ENCODE data around the gene ARMC9.
"Not testable (repeated sequence)": the region's sequence is repeated elsewhere in the genome, so short reads cannot be mapped to it uniquely, and the experiment has no call there.

The ARMC9 gene

DNA sequence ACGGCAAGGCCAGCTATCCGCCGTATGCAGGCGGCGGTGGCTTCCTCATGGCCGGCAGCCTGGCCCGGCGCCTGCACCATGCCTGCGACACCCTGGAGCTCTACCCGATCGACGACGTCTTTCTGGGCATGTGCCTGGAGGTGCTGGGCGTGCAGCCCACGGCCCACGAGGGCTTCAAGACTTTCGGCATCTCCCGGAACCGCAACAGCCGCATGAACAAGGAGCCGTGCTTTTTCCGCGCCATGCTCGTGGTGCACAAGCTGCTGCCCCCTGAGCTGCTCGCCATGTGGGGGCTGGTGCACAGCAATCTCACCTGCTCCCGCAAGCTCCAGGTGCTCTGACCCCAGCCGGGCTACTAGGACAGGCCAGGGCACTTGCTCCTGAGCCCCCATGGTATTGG is 200.2 kb downstream of the ARMC9 start:
- no peak for TF ChIP-seq CSRNP3 (CRISPR knock-in tag; IDR thresholded peaks at IDR 0.05)
- no peak for ATAC-seq

DNA sequence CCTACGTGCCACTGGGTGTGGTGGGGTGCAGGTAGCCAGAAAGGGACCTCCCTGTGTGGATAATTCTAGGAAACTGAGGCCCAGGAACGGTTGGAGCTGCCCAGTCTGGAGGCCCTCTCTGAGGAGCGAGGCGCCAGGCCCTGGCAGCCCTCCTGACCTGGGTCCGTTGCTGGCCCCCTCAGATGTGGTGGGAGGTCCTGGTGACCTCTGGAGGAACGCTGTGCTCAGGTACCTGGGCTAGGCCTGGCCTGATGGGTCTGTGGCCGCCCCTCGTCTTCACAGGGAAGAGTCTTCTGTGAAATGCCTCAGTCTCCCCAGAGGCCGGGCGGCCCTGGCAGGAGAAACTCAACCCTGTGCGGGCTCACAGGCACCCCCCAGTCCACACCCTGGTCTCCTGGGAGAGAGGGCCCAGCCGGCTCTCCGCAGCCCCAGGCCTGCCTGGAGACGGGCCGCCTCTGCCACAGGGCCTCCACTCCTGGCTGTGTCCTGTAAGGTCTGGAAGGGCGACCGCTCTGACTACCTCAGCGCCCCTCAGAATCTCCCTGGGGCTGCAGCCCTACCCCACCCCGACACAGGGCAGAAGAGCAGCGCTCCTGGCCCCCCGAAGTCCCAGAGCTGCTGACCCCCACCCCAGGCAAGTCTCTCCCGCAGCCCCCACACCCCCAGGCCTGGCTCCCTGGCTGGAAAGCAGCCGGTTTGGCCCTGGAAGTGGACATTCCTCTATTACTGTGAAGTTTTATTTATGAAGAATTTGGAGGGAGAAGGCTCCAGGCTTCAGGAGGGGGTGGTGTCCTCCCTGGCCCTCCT is 200.8 kb downstream of the ARMC9 start:
- TF ChIP-seq ZNF70 (CRISPR knock-in tag; IDR thresholded peaks at IDR 0.05), result no peak
- no peak for TF ChIP-seq BACH2 (CRISPR knock-in tag; IDR thresholded peaks at IDR 0.05; ENCODE audit: borderline replicate concordance)
- no peak for ATAC-seq

GRCh38 chr2:231399853-231400680 is 201.6 kb downstream of the ARMC9 start:
- ATAC-seq, result peak; percentile 83
- TF ChIP-seq CSRNP3 (CRISPR knock-in tag; IDR thresholded peaks at IDR 0.05) (no peak), GLIS3 (CRISPR knock-in tag; IDR thresholded peaks at IDR 0.05) (no peak), BACH2 (CRISPR knock-in tag; IDR thresholded peaks at IDR 0.05; ENCODE audit: borderline replicate concordance) (no peak), ESRRG (CRISPR knock-in tag; IDR thresholded peaks at IDR 0.05) (no peak), TOX (CRISPR knock-in tag; IDR thresholded peaks at IDR 0.05; ENCODE audit: borderline replicate concordance) (no peak), RARB (CRISPR knock-in tag; IDR thresholded peaks at IDR 0.05) (no peak), SNAI2 (CRISPR knock-in tag; IDR thresholded peaks at IDR 0.05) (no peak), PPARA (CRISPR knock-in tag; IDR thresholded peaks at IDR 0.05; ENCODE audit: borderline replicate concordance) (no peak), ZNF565 (CRISPR knock-in tag; conservative IDR thresholded peaks at IDR 0.05; ENCODE audit: low read depth) (no peak)
- TF ChIP-seq, protein P1, sequence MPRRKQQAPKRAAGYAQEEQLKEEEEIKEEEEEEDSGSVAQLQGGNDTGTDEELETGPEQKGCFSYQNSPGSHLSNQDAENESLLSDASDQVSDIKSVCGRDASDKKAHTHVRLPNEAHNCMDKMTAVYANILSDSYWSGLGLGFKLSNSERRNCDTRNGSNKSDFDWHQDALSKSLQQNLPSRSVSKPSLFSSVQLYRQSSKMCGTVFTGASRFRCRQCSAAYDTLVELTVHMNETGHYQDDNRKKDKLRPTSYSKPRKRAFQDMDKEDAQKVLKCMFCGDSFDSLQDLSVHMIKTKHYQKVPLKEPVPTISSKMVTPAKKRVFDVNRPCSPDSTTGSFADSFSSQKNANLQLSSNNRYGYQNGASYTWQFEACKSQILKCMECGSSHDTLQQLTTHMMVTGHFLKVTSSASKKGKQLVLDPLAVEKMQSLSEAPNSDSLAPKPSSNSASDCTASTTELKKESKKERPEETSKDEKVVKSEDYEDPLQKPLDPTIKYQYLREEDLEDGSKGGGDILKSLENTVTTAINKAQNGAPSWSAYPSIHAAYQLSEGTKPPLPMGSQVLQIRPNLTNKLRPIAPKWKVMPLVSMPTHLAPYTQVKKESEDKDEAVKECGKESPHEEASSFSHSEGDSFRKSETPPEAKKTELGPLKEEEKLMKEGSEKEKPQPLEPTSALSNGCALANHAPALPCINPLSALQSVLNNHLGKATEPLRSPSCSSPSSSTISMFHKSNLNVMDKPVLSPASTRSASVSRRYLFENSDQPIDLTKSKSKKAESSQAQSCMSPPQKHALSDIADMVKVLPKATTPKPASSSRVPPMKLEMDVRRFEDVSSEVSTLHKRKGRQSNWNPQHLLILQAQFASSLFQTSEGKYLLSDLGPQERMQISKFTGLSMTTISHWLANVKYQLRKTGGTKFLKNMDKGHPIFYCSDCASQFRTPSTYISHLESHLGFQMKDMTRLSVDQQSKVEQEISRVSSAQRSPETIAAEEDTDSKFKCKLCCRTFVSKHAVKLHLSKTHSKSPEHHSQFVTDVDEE (CRISPR knock-in tag; IDR thresholded peaks at IDR 0.05), result no peak

DNA sequence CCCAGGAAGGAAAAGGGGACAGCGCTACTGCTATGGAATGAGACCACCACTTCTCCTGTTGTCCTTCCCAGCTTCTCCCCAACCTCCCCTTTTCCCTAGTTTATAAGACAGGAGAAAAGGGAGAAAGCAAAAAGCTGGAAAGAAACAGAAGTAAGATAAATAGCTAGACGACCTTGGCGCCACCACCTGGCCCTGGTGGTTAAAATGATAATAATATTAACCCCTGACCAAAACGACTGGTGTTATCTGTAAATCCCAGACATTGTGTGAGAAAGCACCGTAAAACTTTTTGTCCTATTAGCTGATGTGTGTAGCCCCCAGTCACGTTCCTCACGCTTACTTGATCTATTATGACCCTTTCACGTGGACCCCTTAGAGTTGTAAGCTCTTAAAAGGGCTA is 202.2 kb downstream of the ARMC9 start:
- ATAC-seq, result peak; percentile 54

GRCh38 chr2:231401101-231401500 is 202.7 kb downstream of the ARMC9 start:
- ATAC-seq, result not testable (repeated sequence)

GRCh38 chr2:231403421-231404182 is 205.2 kb downstream of the ARMC9 start:
- not testable (repeated sequence) for ATAC-seq

- ATAC-seq, result not testable (repeated sequence)
Observed at GRCh38 chr2:231404183-231404578, 205.8 kb downstream of the ARMC9 start.

DNA sequence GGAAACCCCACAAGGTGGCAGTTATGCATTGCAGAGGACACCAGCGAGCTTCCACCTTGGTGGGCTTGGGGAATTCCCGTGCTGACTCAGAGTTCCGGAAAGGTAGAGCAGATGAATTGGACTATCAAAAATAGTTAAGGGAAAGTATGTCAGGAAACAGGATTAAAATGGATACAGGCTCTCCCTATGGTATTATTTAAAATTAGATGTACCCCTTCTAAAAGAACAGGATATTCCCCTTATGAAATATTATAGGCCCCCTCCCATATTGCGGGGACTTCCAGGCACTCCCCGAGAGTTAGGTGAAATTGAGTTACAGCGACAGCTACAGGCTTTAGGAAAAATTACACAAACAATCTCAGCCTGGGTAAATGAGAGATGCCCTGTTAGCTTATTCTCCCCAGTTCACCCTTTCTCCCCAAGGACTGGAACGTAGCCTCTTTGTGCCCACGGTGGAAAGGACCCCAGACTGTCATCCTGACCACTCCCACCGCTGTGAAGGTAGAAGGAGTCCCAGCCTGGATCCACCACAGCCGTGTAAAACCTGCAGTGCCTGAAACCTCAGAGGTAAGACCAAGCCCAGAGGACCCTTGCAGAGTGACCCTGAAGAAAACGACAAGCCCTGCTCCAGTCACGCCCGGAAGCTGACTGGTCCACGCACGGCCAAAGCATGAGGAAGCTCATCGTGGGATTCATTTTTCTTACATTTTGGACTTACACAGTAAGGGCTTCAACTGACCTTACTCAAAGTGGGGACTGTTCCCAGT is 207.4 kb downstream of the ARMC9 start:
- ATAC-seq, result peak; percentile 63; the same call in 2 of the 3 replicates

GRCh38 chr2:231407686-231408085 is 209.3 kb downstream of the ARMC9 start:
- ATAC-seq, result not testable (repeated sequence)

DNA sequence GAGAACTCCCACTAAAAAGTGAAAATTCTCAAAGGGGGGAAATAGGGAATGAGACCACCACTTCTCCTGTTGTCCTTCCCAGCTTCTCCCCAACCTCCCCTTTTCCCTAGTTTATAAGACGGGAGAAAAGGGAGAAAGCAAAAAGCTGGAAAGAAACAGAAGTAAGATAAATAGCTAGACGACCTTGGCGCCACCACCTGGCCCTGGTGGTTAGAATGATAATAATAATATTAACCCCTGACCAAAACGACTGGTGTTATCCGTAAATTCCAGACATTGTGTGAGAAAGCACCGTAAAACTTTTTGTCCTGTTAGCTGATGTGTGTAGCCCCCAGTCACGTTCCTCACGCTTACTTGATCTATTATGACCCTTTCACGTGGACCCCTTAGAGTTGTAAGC is 209.9 kb downstream of the ARMC9 start:
- not testable (repeated sequence) for ATAC-seq
